Head of caudate nucleus (tissue), 42 donors: Measurements from ENCODE around the gene SNTB2.
"Not testable (repeated sequence)": the region's sequence is repeated elsewhere in the genome, so short reads cannot be mapped to it uniquely, and the experiment has no call there.

Experiments used
- DNase-seq, 42 donors: peaks; one replicate each; pipeline versions ENCODE4 v3.0.0 to v3.0.0-alpha.2; 2020 to 2021; ENCODE audit warnings: mixed read lengths in 7 of 42
- intact Hi-C: fragments of 100-400 bp; cut with DNase I; formaldehyde crosslinking; loops from one replicate; pipeline ENCODE4 v1.15.0; 2022

SNTB2 gene

DNA sequence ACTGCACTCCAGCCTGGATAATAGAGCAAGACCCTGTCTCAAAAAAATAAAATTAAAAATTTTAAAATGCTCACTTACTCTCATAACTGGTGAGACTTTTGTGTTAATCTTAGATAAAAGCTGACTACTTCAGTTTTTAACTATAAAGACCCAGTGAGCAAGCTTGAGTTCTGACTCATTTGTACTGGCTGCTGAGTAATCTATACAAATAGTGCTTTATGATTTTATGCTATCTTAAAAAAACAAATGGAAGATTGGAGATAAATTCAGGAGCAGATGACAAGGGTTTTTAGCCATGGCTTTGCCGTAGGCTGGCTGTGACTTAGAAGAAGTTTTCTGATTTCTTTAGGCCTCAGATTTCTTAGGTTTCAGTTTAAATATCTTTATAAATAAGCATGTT, 30.5 kb downstream of the SNTB2 start:
- intact Hi-C loops: no loop called here
- DNase-seq: peak in 1 of 42 donors; percentile 11

DNA sequence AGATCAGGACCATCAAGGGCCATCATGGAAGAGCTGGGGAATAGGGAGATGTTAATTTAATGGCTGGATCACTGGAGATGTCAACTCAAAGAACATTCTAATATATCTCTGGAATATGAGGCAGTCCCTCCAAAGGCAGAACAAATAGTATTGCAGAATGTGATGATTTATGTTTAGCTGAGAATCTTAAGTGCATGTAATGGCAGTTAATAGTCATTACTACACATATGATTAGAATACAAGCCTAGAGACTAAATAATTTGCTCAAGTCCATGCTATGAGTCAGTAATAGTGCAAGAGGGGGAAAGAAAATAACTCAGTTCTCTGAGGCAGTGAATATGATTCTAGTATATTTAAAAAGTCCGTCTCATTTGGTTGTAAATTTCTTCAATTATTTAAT, 32.3 kb downstream of the SNTB2 start:
- intact Hi-C loops: no loop called here
- DNase-seq: no peak

DNA sequence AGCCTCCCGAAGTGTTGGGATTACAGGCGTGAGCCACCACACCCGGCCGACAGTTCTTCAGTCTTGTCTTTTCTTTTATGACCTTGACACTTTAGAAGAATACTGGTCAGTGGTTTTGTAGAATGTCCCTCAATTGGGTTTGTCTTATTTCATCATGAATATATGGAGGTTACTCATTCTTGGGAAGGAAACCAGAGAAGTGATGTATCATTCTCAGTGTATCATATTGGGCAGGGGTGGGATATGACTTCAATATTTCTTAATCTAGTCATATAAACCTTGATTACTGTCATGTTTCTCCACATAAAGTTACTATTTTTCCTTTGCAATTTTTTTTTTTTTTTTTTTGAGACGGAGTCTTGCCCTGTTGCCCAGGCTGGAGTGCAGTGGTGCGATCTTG, 36.9 kb downstream of the SNTB2 start:
- DNase-seq: no peak
- intact Hi-C loops: no loop called here

DNA sequence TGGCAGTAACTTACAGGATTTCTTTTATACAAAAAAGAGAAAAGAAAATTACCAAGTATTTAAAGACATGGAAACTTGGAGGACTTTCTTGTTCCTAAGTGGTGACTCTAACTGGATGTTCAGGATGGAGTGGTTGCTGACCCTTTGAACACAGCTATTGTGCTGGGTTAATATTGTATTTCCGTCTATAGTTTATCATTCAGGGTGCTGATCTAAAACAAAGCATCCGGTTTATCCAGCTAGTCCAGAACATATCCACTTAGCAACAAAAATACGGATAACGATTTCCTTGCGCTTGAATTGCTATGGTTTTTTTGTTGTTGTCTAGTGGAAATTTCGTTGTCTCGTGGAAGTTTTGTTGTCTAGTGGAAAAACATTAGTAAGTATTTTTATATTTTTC, 38.2 kb downstream of the SNTB2 start:
- DNase-seq: no peak
- intact Hi-C loops: no loop called here

DNA sequence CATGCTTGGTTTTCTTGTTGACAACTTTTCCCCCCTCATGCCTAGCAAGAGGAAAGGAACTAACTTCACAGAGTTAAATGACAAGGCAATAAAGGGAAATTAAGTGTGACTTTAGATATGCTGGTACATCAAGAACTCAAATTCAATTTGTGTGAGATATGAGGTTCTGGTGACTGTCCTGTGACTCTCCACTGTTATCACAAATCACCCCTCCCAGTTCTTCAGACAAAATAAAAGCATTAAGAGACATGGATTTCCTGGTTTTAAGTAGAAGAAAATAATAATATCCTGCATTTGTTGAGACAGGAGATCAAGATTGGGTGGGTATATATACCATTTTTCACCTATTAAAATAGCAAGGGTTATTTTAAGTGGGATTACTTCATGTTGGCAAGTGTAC, 46.2 kb downstream of the SNTB2 start:
- no peak for DNase-seq
- intact Hi-C loops: no loop called here

DNA sequence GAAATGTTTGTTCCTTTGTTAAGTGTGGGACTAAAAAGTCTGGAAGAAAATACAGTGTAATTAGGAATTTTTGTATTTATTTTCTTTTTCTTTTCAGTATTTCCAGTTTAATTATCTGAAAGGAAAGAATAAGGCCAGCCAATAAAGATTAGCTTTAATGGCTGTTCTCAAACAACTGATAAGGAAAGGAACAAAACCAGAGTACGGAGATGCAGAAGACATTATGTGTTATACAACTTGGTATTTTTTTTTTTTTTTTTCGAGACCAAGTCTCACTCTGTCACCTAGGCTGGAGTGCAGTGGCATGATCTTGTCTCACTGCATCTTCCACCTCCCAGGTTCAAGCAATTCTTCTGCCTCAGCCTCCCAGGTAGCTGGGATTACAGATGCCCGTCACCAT, 47.5 kb downstream of the SNTB2 start:
- intact Hi-C loops: no loop called here
- no peak for DNase-seq

DNA sequence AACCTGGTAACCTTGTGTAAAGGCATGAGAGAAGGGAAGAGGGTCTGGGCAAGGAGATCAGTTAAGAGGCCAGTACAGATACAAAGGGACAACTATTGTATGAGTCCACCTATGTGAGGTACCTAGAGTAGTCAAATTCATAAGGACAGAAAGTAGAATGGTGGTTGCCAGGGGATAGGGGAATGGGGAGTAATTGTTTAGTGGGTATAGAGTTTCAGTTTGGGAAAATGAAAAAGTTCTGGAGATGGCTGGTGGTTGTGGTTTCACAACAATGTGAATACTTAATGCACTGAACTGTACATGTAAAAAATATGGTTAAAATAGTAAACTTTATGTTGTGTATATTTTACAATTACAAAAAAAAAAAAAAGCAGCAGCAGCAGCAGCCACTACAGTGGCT, 49.4 kb downstream of the SNTB2 start:
- no peak for DNase-seq
- intact Hi-C loops: no loop called here

DNA sequence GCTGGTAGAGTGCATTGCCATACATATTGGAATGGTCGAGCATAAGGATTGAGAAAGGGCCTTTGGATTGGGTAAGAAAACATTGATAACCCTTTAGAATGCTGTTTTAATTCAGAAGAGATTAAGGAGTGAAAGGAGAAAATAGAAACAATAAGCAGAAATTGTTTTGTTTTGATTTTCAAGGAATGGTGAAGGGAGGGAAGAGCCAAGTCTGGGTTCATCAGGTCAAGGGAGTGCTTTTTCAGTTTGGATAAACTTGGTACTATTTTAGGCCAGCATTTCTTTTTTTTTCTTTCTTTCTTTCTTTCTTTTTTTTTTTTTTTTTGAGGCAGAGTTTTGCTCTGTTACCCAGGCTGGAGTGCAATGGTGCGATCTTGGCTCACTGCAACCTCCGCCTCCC, 50.3 kb downstream of the SNTB2 start:
- no peak for DNase-seq

DNA sequence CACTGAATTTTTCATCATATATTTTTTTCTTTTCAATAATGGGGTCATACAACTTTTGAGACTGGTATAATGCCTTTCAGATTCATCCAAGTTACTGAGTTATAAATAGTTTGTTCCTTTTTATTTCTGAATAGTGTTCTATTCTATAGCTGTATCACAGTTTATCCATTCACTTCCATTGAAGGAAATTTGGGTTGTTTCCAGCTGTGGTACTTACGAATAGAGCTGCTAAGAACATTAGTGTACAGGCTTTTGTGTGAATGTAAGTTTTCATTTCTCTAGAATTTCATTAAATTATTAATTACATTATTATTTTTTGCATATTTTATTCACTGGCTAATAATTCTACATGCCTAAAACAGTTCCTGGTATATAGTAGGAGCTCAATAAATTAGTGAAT, 52.9 kb downstream of the SNTB2 start:
- no peak for DNase-seq
- intact Hi-C loops: no loop called here

More for the DNA sequence above, 50.3 kb downstream of the SNTB2 start:
- intact Hi-C loops: no loop called here

DNA sequence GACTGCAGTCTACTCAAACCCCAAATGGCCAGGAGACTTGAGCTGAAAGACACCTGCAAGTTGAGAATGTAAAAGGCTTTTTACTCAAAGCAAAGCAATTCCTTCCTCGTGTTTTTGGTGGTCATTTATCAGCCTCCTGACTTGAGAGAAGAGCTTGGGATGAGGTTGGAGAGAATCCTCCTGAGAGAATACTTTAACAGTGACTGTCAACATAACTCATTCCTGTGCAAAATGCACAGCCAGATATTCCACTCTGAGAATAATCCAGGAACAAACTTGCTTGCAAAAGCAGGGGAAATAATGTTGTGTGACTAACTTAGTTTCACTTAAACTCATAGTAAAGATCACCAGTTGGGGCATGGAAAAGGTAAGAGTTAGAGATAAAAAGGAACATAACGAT, 53.4 kb downstream of the SNTB2 start:
- intact Hi-C loops: no loop called here
- DNase-seq: no peak

DNA sequence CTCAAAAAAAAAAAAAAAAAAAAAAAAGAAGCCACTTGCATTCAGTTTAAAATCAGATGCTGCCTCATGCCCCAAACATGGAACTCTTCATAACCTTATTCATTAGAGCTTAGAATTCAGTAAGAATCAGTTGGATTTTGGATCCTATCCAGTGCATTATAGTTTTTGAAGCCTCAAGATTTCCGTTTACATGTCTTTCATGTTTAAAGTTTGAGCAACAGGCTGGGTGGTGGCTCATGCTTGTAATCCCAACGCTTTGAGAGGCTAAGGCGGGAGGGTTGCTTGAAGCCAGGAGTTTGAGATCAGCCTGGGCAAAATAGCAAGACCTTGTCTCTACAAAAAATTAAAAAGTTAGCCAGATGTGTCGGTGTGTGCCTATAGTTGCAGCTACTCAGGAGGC, 55.0 kb downstream of the SNTB2 start:
- DNase-seq: no peak
- intact Hi-C loops: no loop called here

DNA sequence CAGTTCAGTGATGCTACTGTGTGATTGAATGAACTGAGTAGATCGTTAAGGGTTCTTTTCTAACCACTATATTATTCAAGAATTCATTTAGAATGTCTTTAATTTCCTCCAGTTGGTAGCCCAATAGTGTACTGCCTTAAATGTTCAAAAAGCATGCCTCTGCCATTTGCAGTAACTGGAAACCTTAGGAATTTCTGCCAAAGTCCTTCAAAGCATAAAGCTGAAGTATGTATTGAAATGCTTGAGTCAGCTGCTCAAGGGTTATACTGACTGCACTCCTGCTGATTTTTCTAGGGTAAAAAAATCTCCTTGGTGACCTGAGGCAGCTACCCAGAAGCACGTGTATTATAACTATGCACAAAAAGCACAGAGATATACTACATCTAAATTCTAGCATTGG, 56.5 kb downstream of the SNTB2 start:
- intact Hi-C loops: no loop called here
- no peak for DNase-seq

DNA sequence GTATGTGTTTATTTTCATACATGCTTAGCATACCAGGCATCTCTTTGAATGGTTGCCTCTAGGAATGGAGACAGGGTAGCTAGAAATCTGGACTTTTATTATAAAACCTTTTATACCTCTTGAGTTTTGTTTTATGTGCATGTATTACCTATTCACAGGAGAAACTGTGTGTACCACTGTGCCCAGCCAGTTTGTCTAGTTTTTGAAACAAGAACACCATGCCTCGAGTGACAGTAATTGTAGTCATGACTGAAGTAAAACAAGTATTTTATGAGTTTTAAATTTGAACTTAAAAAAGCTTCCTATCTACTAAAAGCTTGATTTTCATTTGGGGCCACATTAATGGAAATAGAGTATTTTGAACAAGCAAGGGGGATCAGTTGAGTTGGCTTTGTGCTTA, 57.4 kb downstream of the SNTB2 start:
- no peak for DNase-seq
- intact Hi-C loops: no loop called here

DNA sequence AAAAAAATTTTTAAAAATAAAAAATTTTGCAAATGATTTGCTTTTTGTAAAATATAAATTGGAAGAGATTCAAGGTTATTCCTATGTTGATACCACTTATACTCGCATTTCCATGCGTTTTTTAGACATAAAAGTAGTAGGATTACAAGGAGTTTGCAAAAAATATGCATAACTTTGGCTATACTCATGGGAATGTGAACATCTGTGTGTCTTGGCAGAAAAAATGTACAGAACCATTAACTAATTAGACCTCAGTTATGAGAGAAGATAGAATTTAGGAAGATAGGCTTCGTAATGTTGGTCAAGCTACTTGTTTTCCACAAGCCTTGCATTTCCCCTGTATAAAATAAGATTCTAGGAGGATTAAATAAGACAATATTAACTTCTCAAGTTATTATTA, 63.1 kb downstream of the SNTB2 start:
- intact Hi-C loops: no loop called here
- no peak for DNase-seq

DNA sequence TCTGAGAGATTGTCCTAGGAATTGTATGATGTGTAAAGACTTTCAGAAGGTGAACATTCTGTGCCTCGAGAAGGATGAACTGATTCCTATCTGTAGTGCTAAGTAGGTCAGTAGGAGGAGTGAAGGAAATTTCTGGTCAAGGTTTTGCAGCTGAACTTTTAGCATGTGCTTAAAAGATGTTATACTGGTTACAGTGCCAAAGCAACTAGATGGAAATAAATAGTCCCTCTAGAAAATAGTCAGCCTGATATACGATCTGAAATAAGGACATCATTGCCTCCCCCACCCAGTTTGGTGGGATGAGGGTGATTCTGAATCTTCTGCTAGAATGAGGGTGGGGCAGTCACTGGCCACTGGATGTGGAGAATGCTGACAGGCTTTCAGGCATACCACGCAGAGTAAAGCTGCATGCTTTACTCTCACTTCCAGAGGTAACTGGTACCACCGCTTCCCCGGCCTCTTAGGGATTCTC, 66.9 kb downstream of the SNTB2 start:
- no peak for DNase-seq
- intact Hi-C loops: no loop called here

DNA sequence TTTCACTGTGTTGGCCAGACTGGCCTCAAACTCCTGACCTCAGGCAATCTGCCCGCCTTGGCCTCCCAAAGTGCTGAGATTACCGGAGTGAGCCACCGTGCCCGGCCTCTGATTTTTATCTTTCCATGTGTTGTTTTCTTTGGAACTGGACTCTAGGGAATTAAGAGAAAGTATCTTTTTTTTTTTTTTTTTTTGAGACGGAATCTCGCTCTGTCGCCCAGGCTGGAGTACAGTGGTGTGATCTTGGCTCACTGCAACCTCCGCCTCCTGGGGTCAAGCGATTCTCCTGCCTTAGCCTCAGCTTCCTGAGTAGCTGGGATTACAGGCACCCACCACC, 72.4 kb downstream of the SNTB2 start:
- intact Hi-C loops, DNase-seq: not testable (repeated sequence)

DNA sequence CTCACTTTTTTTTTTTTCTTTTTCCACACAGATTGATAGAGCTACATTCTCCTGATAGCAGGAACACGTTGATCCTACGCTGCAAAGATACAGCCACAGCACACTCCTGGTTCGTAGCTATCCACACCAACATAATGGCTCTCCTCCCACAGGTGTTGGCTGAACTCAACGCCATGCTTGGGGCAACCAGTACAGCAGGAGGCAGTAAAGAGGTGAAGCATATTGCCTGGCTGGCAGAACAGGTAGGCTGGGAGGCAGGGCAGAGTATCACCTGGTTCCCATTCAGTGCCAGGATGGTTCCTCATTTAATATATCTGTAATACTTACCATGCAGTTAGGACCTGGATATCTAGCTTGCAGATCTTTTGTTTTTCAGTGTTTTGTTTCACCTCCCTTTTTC, 73.1 kb downstream of the SNTB2 start:
- intact Hi-C loops: no loop called here
- DNase-seq: no peak

DNA sequence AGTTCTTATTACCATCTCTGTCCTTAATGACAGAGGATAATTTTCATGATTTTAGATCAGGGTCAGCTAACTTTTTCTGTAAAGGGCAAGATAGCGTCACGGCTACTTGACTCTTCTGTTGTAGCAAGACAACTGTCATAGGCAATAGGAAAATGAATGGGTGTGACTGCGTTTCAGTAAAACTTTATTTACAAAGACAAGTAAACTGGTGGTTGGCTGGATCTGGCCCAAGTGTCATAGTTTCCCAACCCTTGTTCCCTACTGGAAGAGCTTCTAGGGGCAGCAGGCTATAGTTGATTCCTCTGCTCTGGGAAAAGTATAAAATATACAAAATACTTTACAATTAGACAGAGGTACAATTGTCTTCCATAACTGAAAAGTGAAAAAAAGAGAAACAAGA, 73.5 kb downstream of the SNTB2 start:
- intact Hi-C loops: no loop called here
- no peak for DNase-seq

DNA sequence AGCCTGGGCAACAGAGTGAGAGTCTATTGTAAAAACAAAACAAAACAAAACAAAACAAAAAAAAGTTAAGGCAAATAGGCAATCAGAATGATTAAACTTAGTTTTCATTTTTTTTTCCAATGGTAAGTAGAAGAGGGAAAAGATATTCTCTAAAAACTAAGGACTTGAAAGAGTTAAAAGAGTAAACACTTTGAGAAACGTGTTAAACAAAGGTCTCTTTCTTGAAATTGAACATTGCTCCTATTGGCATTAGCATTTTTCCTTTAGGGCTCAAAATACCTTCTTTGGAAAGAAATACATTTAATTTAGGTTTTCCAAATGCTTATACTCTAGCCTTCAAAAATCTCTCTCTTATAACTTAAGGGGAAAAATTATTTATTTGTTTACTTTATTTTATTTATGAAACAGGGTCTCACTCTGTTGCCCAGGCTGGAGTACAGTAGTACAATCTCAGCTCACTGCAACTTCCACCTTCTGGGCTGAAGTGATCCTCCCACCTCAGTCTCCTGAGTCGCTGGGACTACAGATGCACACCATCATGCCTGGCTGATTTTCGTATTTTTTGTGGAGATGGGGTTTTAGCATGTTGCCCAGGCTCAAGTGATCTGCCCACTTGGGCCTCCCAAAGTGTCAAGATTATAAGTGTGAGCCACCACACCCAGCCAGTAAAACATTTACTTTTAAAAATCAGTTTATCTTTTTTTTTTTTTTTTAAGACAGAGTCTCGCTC, 79.5 kb downstream of the SNTB2 start:
- DNase-seq: no peak
- intact Hi-C loops: no loop called here

DNA sequence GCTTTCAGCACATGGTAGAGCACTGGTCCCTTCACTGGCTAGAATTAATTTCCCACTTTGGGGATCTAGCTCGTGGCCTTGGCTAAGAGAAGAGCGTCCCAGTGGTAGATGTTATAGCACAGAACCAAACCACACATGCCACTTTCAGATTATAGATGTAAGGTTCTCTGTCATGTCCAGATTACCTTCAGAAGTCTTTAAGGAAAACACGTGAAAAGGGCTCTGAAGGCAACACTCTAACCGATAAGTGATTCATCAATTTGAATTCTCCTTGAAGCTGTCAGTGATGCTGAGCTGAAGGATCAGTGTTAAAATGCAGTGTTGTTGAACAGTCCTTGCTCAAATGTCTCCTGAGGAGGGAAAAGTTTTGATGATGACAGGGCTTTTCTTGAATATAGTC, 80.7 kb downstream of the SNTB2 start:
- intact Hi-C loops: no loop called here
- DNase-seq: no peak

DNA sequence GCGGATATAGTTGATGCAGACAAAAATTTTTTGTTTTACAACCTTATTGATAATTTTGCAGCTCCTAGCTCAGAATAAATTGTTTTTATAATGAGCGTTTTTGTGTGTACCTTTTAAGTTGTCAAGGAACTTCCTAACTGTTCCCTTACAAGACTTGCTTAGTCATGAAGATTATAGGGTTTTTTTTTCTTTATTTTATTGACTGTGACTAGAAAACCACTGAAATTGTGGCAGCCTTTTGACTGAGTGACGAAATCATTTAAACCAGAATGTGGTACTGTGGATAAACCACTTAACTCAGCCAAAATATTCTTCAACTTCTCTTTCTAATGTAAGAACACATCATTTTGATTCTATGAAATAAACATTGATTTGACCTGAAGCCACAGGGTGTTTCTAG, 83.4 kb downstream of the SNTB2 start:
- DNase-seq: no peak
- intact Hi-C loops: no loop called here

DNA sequence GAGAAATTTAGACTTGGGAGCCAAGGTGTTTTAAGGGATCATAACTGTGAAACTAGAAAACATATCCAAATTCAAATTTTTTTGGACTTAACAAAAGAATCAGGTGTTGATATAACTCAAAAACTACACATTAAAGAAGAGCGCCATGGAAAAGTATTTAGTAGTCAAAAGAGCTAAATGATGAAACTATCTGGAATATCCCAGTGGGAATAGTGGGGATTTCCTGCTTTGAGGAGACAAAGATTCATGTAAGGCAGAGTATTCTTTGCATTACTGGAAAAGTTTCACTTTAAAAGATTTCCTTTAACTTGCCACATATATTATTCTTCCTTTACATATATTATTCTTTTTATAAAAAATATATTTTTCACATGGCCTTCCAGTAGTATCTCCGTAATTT, 83.9 kb downstream of the SNTB2 start:
- no peak for DNase-seq
- intact Hi-C loops: no loop called here
